ENCODE data around the gene CHST12.

Gene CHST12

GRCh38 chr7:2483494-2483893 is 80.1 kb downstream of the CHST12 start:
- no peak for FAIRE-seq

- FAIRE-seq, result no peak
Measured at GRCh38 chr7:2484868-2485267, 81.5 kb downstream of the CHST12 start.

- no peak for FAIRE-seq
Measured at GRCh38 chr7:2487586-2488271, 84.3 kb downstream of the CHST12 start.

GRCh38 chr7:2488272-2488645 is 84.8 kb downstream of the CHST12 start:
- no peak for FAIRE-seq

GRCh38 chr7:2488681-2489080 is 85.3 kb downstream of the CHST12 start:
- FAIRE-seq, result no peak

GRCh38 chr7:2490181-2490651 is 86.8 kb downstream of the CHST12 start:
- FAIRE-seq, result no peak

GRCh38 chr7:2492038-2492437 is 88.6 kb downstream of the CHST12 start:
- no peak for FAIRE-seq

GRCh38 chr7:2493205-2494164 is 90.1 kb downstream of the CHST12 start:
- FAIRE-seq, result no peak

- no peak for FAIRE-seq
Measured at GRCh38 chr7:2494191-2495130, 91.0 kb downstream of the CHST12 start.

- FAIRE-seq, result no peak
Measured at GRCh38 chr7:2495418-2496299, 92.2 kb downstream of the CHST12 start.

- FAIRE-seq, result no peak
Measured at GRCh38 chr7:2496375-2496774, 93.0 kb downstream of the CHST12 start.

- FAIRE-seq, result no peak
Measured at GRCh38 chr7:2497065-2497464, 93.7 kb downstream of the CHST12 start.

- FAIRE-seq, result no peak
Measured at GRCh38 chr7:2497500-2498336, 94.3 kb downstream of the CHST12 start.
